A549 (cell line): Measurements from ENCODE around the gene ANKRD40. TPM values are rescaled to one million over a fixed set of nuclear protein-coding genes. Genes with fewer than 3 reads are reported as not detected.

Experiments
- ATAC-seq, 2 experiments: fragments of 200-7000 bp in 1 of 2; fragments of >200 bp in 1 of 2; cut with Nextera tagmentation in 1 of 2; cut with Tn5 transposase in 1 of 2; 3 replicates each; pipeline versions ENCODE4 v1.8.0 to v1.9.1; 2018 to 2020; ENCODE audit warnings: mild to moderate bottlenecking in 1 of 2, moderate library complexity in 1 of 2
- CTCF ChIA-PET: fragments of 300-600 bp; sonication (Branson Sonifier 250); formaldehyde crosslinking; extraction: SDS; loops from one replicate; lab custom pipeline; 2021; ENCODE audit warnings: antibody characterized with exemption, inconsistent platforms; lab: Yijun Ruan, JAX
- POLR2A ChIA-PET: fragments of 350-600 bp; formaldehyde crosslinking; extraction: SDS; loops from one replicate; lab custom pipeline; 2021; ENCODE audit warnings: antibody characterized with exemption, inconsistent platforms; lab: Yijun Ruan, JAX
- DNase-seq, 2 experiments: peaks; one replicate each; pipeline versions ENCODE4 v3.0.0 to v3.0.0-alpha.2; 2011 to 2016; ENCODE audit warnings: low read depth in 1 of 2, low spot score in 1 of 2
- FAIRE-seq: peaks from 2 replicates; lab custom pipeline; 2011; peaks lifted over from hg19 to GRCh38; lab: Jason Lieb, UNC
- H3K27ac ChIP-seq, 2 experiments: fragments of >200 bp; sonication (Bioruptor Twin); formaldehyde crosslinking; 3 replicates each; pipeline ENCODE4 v1.5.1; 2016 to 2017
- H3K4me1 ChIP-seq: fragments of >200 bp; sonication (Bioruptor Twin); formaldehyde crosslinking; 3 replicates; pipeline ENCODE4 v1.6.1; 2016
- H3K4me2 ChIP-seq: fragments of >200 bp; sonication (Bioruptor Twin); formaldehyde crosslinking; 3 replicates; pipeline ENCODE4 v1.6.1; 2016
- H3K4me3 ChIP-seq: fragments of >200 bp; sonication (Bioruptor Twin); formaldehyde crosslinking; 3 replicates; pipeline ENCODE4 v1.5.1; 2016
- H3K9me3 ChIP-seq: fragments of >200 bp; sonication (Bioruptor Twin); formaldehyde crosslinking; 3 replicates; pipeline ENCODE4 v1.6.1; 2016
- BHLHE40 ChIP-seq: IDR thresholded peaks from 2 replicates; pipeline ENCODE4 v1.6.1; 2012; ENCODE audit warnings: low read depth, low read length, inconsistent platforms
- CBX8 ChIP-seq: fragments of 200-600 bp; sonication (generic); IDR thresholded peaks from 2 replicates; pipeline ENCODE4 v1.6.1; 2016
- CEBPB ChIP-seq, 2 experiments: fragments of >200 bp in 1 of 2; sonication (Bioruptor Twin) in 1 of 2; formaldehyde crosslinking in 1 of 2; IDR thresholded peaks; 2 replicates each; pipeline ENCODE4 v1.6.1; 2012 to 2016
- CHD4 ChIP-seq: fragments of 200-600 bp; sonication (generic); IDR thresholded peaks from 2 replicates; pipeline ENCODE4 v1.6.1; 2016; ENCODE audit warnings: antibody characterized with exemption, mild to moderate bottlenecking, borderline replicate concordance
- ESRRA ChIP-seq: fragments of 150-350 bp; IDR thresholded peaks from 2 replicates; pipeline ENCODE4 v1.6.1; 2014; ENCODE audit warnings: mild to moderate bottlenecking, low read length, borderline replicate concordance
- FOSB ChIP-seq: fragments of 250-450 bp; sonication (Bioruptor Pico); IDR thresholded peaks from 2 replicates; pipeline ENCODE4 v1.5.0; 2020; ENCODE audit warnings: mild to moderate bottlenecking, moderate library complexity
- FOSL2 ChIP-seq, 2 experiments: fragments of 450-650 bp in 1 of 2; fragments of >200 bp in 1 of 2; sonication (Bioruptor Twin) in 1 of 2; formaldehyde crosslinking; IDR thresholded peaks; 2 replicates each; pipeline versions ENCODE4 v1.5.0 to v1.6.1; 2016 to 2020; ENCODE audit warnings: mild to moderate bottlenecking in 1 of 2, moderate library complexity in 1 of 2
- FOXS1 ChIP-seq: fragments of 250-450 bp; sonication (Bioruptor Pico); IDR thresholded peaks from 2 replicates; pipeline ENCODE4 v1.5.0; 2020; ENCODE audit warnings: mild to moderate bottlenecking, moderate library complexity
- HDAC2 ChIP-seq: fragments of 200-600 bp; sonication (generic); IDR thresholded peaks from 2 replicates; pipeline ENCODE4 v1.6.1; 2016
- HOXA7 ChIP-seq: fragments of 250-450 bp; sonication (Bioruptor Pico); IDR thresholded peaks from 2 replicates; pipeline ENCODE4 v1.5.0; 2020; ENCODE audit warnings: mild to moderate bottlenecking, moderate library complexity
- JUNB ChIP-seq: fragments of >200 bp; sonication (Bioruptor Twin); formaldehyde crosslinking; IDR thresholded peaks from 2 replicates; pipeline ENCODE4 v1.6.1; 2016
- KDM1A ChIP-seq: fragments of 200-600 bp; sonication (generic); IDR thresholded peaks from 2 replicates; pipeline ENCODE4 v1.6.1; 2016; ENCODE audit warnings: low read depth, mild to moderate bottlenecking
- KDM5A ChIP-seq: fragments of 200-600 bp; sonication (generic); IDR thresholded peaks from 2 replicates; pipeline ENCODE4 v1.6.1; 2016; ENCODE audit warnings: antibody characterized with exemption, mild to moderate bottlenecking
- MAZ ChIP-seq: fragments of 150-350 bp; IDR thresholded peaks from 2 replicates; pipeline ENCODE4 v1.6.1; 2014; ENCODE audit warnings: antibody characterized with exemption, low read depth, low read length, borderline replicate concordance
- MYC ChIP-seq: IDR thresholded peaks from 2 replicates; pipeline ENCODE4 v1.6.1; 2012; ENCODE audit warnings: mild to moderate bottlenecking, inconsistent platforms, low read length, improper control_type of control experiment, borderline replicate concordance
- POLR2A ChIP-seq: IDR thresholded peaks from 2 replicates; pipeline ENCODE4 v1.6.1; 2012; ENCODE audit warnings: mild to moderate bottlenecking, low read length
- POLR2AphosphoS2 ChIP-seq: conservative IDR thresholded peaks from 2 replicates; pipeline ENCODE4 v1.6.1; 2012; ENCODE audit warnings: low read length, improper control_type of control experiment, inconsistent platforms
- RAD21 ChIP-seq, 2 experiments: fragments of >200 bp in 1 of 2; sonication (Bioruptor Twin) in 1 of 2; formaldehyde crosslinking in 1 of 2; IDR thresholded peaks in 1 of 2; conservative IDR thresholded peaks in 1 of 2; 2 replicates in 1 of 2; 3 replicates in 1 of 2; pipeline ENCODE4 v1.6.1; 2012 to 2018; ENCODE audit warnings: inconsistent platforms in 1 of 2
- RARB ChIP-seq: fragments of 250-450 bp; sonication (Bioruptor Pico); IDR thresholded peaks from 2 replicates; pipeline ENCODE4 v1.8.0; 2021; ENCODE audit warnings: mild to moderate bottlenecking, moderate library complexity
- RNF2 ChIP-seq: fragments of 200-600 bp; sonication (generic); IDR thresholded peaks from 2 replicates; pipeline ENCODE4 v1.6.1; 2016; ENCODE audit warnings: low read depth, mild to moderate bottlenecking, antibody characterized with exemption, moderate library complexity, borderline replicate concordance
- SMC3 ChIP-seq: fragments of >200 bp; sonication (Bioruptor Twin); formaldehyde crosslinking; IDR thresholded peaks from 3 replicates; pipeline ENCODE4 v1.6.1; 2018; ENCODE audit warnings: inconsistent platforms
- SREBF2 ChIP-seq: fragments of 450-650 bp; IDR thresholded peaks from 2 replicates; pipeline ENCODE4 v1.6.1; 2014; ENCODE audit warnings: mild to moderate bottlenecking, moderate library complexity
- TFCP2L1 ChIP-seq: fragments of 250-450 bp; sonication (Bioruptor Pico); IDR thresholded peaks from 2 replicates; pipeline ENCODE4 v1.5.0; 2021; ENCODE audit warnings: mild to moderate bottlenecking
- TP53 ChIP-seq: fragments of 250-450 bp; sonication (Bioruptor Pico); IDR thresholded peaks from 2 replicates; pipeline ENCODE4 v1.5.0; 2021; ENCODE audit warnings: mild to moderate bottlenecking, moderate library complexity
- ZNF302 ChIP-seq: fragments of 250-450 bp; sonication (Bioruptor Pico); IDR thresholded peaks from 2 replicates; pipeline ENCODE4 v1.9.0; 2021; ENCODE audit warnings: inconsistent platforms, mild to moderate bottlenecking, moderate library complexity
- WGBS: methylation state at CpG from one replicate; pipeline ENCODE4 v1.1.6; 2017; ENCODE audit errors: missing lambda C conversion rate; 5-methylcytosine and 5-hydroxymethylcytosine counted together
- polyA plus RNA-seq, 4 experiments: library from polyadenylated mRNA; depleted of rRNA in 3 of 4; stranded (reverse); fragments of >200 nt; fragmentation: RNase III in 1 of 4; extraction: RNeasy Plus Mini Kit Qiagen cat#74134 plus additional on column Dnase treatment in 1 of 4; gene quantifications; 2 replicates in 3 of 4; 3 replicates in 1 of 4; pipeline ENCODE4 v1.2.3, GENCODE V29; 2011 to 2017
- TF ChIP-seq, protein P1 (sequence below): fragments of 150-350 bp; IDR thresholded peaks from 2 replicates; pipeline ENCODE4 v1.6.1; 2014; ENCODE audit warnings: low read depth, mild to moderate bottlenecking, low read length
- TF ChIP-seq, protein P2 (sequence below): fragments of >200 bp; sonication (Bioruptor Twin); formaldehyde crosslinking; IDR thresholded peaks from 3 replicates; pipeline ENCODE4 v1.5.1; 2016
- TF ChIP-seq, protein P3 (sequence below): IDR thresholded peaks from 2 replicates; pipeline ENCODE4 v1.6.1; 2012
- TF ChIP-seq, protein P4 (sequence below): fragments of >200 bp; sonication (Bioruptor Twin); formaldehyde crosslinking; IDR thresholded peaks from 3 replicates; pipeline ENCODE4 v1.6.1; 2016

ANKRD40 gene
- polyA plus RNA-seq, 2 of the 4 experiments (the other 2 are of a cell fraction) = 50.1 to 84.3 TPM

DNA sequence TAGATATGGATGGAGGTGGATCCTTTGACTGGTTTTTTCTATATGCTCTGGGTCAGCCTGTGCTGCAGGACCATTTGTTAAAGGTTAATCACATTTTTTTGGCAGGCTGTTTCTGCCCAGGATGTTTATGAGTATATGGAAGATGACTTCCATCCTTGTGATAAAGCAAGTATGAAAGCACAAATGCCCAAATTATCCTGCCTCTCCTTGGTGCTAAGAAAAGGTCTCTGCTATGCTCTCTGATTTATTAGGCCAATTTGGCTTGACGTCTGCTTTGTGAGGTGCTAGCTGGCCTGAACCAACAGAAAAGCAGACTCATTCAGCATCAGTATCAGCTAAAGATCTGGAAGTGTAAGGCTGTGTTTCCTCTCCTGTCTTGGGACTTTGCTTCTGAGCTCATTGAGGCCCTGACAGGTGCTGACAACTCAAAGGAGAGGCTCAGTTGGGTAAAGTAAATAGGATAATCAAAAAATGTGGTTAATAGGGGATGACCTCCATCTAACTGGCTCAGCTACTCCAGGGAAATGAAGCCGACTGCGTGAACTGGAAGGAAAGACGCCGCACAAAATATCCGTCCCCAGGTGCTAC lies 15.2 kb downstream of the ANKRD40 start (continued):
- TF ChIP-seq, protein P1, sequence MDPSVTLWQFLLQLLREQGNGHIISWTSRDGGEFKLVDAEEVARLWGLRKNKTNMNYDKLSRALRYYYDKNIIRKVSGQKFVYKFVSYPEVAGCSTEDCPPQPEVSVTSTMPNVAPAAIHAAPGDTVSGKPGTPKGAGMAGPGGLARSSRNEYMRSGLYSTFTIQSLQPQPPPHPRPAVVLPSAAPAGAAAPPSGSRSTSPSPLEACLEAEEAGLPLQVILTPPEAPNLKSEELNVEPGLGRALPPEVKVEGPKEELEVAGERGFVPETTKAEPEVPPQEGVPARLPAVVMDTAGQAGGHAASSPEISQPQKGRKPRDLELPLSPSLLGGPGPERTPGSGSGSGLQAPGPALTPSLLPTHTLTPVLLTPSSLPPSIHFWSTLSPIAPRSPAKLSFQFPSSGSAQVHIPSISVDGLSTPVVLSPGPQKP = no peak
- no peak for TF ChIP-seq FOXS1 (CRISPR knock-in tag)
- TF ChIP-seq, protein P2, sequence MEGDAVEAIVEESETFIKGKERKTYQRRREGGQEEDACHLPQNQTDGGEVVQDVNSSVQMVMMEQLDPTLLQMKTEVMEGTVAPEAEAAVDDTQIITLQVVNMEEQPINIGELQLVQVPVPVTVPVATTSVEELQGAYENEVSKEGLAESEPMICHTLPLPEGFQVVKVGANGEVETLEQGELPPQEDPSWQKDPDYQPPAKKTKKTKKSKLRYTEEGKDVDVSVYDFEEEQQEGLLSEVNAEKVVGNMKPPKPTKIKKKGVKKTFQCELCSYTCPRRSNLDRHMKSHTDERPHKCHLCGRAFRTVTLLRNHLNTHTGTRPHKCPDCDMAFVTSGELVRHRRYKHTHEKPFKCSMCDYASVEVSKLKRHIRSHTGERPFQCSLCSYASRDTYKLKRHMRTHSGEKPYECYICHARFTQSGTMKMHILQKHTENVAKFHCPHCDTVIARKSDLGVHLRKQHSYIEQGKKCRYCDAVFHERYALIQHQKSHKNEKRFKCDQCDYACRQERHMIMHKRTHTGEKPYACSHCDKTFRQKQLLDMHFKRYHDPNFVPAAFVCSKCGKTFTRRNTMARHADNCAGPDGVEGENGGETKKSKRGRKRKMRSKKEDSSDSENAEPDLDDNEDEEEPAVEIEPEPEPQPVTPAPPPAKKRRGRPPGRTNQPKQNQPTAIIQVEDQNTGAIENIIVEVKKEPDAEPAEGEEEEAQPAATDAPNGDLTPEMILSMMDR = no peak
- TF ChIP-seq CEBPB (IDR thresholded peaks at IDR 0.05) = no peak
- TF ChIP-seq BHLHE40 = no peak
- TF ChIP-seq TFCP2L1 (CRISPR knock-in tag) = no peak
- 0 out of 2 replicates have a peak, but pooled peaks have one; percentile 23 for TF ChIP-seq HOXA7 (CRISPR knock-in tag)
- no peak for TF ChIP-seq ESRRA
- TF ChIP-seq RAD21 (conservative IDR thresholded peaks at IDR 0.05 in 1 of 2, IDR thresholded peaks at IDR 0.05 in 1 of 2) = 0 out of 5 replicates have a peak, but pooled peaks of 1 of the 2 experiments have one; percentile 9
- TF ChIP-seq, protein P3, sequence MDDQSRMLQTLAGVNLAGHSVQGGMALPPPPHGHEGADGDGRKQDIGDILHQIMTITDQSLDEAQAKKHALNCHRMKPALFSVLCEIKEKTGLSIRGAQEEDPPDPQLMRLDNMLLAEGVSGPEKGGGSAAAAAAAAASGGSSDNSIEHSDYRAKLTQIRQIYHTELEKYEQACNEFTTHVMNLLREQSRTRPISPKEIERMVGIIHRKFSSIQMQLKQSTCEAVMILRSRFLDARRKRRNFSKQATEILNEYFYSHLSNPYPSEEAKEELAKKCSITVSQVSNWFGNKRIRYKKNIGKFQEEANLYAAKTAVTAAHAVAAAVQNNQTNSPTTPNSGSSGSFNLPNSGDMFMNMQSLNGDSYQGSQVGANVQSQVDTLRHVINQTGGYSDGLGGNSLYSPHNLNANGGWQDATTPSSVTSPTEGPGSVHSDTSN = no peak
- TF ChIP-seq JUNB = no peak
- no peak for TF ChIP-seq KDM5A
- 0 out of 2 replicates have a peak, but pooled peaks have one; percentile 28 for TF ChIP-seq TP53 (CRISPR knock-in tag)
- 0 out of 2 replicates have a peak, but pooled peaks have one; percentile 8 for TF ChIP-seq ZNF302
- no peak for TF ChIP-seq HDAC2
- no peak for TF ChIP-seq POLR2A
- TF ChIP-seq KDM1A = no peak
- TF ChIP-seq SMC3 = no peak; the same call in 2 of the 3 replicates
- no peak for TF ChIP-seq FOSB
- TF ChIP-seq FOSL2 (IDR thresholded peaks at IDR 0.05) = no peak
- TF ChIP-seq FOSL2 (CRISPR knock-in tag; IDR thresholded peaks at IDR 0.05) = no peak
- TF ChIP-seq MAZ = no peak

DNA sequence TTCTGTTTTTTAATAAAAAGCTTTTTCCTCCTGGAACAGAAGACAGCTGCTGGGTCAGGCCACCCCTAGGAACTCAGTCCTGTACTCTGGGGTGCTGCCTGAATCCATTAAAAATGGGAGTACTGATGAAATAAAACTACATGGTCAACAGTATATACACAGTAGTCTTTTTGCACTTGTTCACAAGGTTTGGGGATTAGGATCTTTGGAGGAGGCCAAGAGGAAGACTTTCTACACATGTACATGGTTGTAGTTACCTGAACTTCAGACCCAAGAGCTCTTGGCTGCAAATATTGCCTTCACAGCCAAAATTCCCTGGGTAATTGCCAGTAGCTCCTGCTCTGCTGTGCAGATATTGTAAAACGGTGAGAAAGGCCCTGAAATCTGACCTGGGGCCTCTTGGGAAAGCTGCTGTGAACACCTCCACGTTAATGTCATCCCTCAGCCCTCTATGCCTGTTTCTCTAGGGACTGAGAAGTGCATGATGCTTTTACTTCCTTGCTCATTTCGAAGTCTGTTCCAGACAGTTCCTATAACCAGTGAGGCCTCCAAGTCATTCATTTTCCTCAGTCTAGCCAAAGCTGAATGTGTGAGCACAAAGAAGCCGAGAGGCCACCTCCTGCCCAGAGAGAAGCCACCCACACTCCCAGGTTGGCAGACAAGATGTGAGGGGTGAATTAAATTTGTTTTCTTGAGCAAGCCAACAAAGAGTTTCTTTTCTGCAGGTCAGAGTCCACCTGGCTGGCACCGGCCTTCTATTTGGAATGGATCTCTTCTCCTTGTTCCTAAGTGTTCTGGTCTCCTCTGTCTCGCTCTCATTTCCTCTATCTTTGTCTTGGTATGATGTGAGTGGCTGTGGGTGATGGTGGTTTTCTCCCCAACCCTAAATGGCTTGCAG lies 15.9 kb downstream of the ANKRD40 start:
- ChIA-PET CTCF (interaction anchor here (0.9 to 52.6 kb wide), 6 partner anchors 13 to 209 kb away, joined by 3 to 2097 read pairs (median 381); partner anchors contain the start of genes ABCC3 and SPATA20), POLR2A (interaction anchor here (0.9 to 10.9 kb wide), 11 partner anchors 8 to 144 kb away, joined by 3 to 147 read pairs (median 10); partner anchors contain the start of genes ABCC3, CACNA1G and LUC7L3)
- FAIRE-seq (peak; percentile 92), ATAC-seq (peak in 1 of 2 experiments; percentile 2; a peak in 3 of 6 replicates), DNase-seq (peak in 1 of 2 experiments; percentile 77)
- Histone ChIP-seq H3K4me3 (0 out of 3 replicates have a peak overlapping the region, but pooled peaks have one; percentile 1), H3K27ac (peak overlapping the region; percentile 97 to 98), H3K9me3 (no peaks in the 10 kb centered on the region), H3K4me2 (peak overlapping the region; percentile 77), H3K4me1 (peaks cover 98% of the 10 kb centered on the region)
- WGBS = 16% methylated on average over 6 of the region's 6 CpGs
- 0 out of 2 replicates have a peak, but pooled peaks have one; percentile 32 for TF ChIP-seq MYC
- TF ChIP-seq FOSL2 (IDR thresholded peaks at IDR 0.05) = no peak
- no peak for TF ChIP-seq FOSL2 (CRISPR knock-in tag; IDR thresholded peaks at IDR 0.05)
- 0 out of 2 replicates have a peak, but pooled peaks have one; percentile 2 for TF ChIP-seq POLR2AphosphoS2
- peak; percentile 14; the same call in 1 of the 3 replicates for TF ChIP-seq SMC3
- no peak; a peak in 1 of 5 replicates for TF ChIP-seq RAD21 (conservative IDR thresholded peaks at IDR 0.05 in 1 of 2, IDR thresholded peaks at IDR 0.05 in 1 of 2)
- TF ChIP-seq CHD4 = no peak
- TF ChIP-seq HOXA7 (CRISPR knock-in tag) = 0 out of 2 replicates have a peak, but pooled peaks have one; percentile 65
- no peak; the same call in none of the 2 replicates for TF ChIP-seq RARB (CRISPR knock-in tag)
- TF ChIP-seq, protein P4, sequence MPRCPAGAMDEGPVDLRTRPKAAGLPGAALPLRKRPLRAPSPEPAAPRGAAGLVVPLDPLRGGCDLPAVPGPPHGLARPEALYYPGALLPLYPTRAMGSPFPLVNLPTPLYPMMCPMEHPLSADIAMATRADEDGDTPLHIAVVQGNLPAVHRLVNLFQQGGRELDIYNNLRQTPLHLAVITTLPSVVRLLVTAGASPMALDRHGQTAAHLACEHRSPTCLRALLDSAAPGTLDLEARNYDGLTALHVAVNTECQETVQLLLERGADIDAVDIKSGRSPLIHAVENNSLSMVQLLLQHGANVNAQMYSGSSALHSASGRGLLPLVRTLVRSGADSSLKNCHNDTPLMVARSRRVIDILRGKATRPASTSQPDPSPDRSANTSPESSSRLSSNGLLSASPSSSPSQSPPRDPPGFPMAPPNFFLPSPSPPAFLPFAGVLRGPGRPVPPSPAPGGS = 0 out of 3 replicates have a peak, but pooled peaks have one; percentile 10
- no peak for TF ChIP-seq RNF2
- TF ChIP-seq SREBF2 = no peak
- no peak for TF ChIP-seq HDAC2
- peak; percentile 5 to 30; a peak in 1 of 4 replicates for TF ChIP-seq CEBPB (IDR thresholded peaks at IDR 0.05)
- TF ChIP-seq CBX8 = no peak
- TF ChIP-seq, protein P2 = no peak
